HL-60 (cell line): ENCODE results near the gene PHLPP1.
"Not testable (repeated sequence)": the region's sequence is repeated elsewhere in the genome, so short reads cannot be mapped to it uniquely, and the experiment has no call there.

Experiments
- GABPA ChIP-seq: IDR thresholded peaks from 2 replicates; pipeline ENCODE4 v1.6.1; 2012; ENCODE audit warnings: low read depth
- POLR2AphosphoS5 ChIP-seq: IDR thresholded peaks from 2 replicates; pipeline ENCODE4 v1.6.1; 2012; ENCODE audit warnings: low read depth
- SPI1 ChIP-seq: IDR thresholded peaks from 2 replicates; pipeline ENCODE4 v1.6.1; 2012; ENCODE audit warnings: low read depth, mild to moderate bottlenecking, borderline replicate concordance
- TF ChIP-seq, protein P1 (sequence below): IDR thresholded peaks from one replicate; pipeline ENCODE4 v1.5.1; 2011; ENCODE audit warnings: low read length, control low read depth, inconsistent platforms; ENCODE audit not compliant: insufficient read depth
- TF ChIP-seq, protein P2 (sequence below): IDR thresholded peaks from 2 replicates; pipeline ENCODE4 v1.6.1; 2012; ENCODE audit warnings: low read depth; ENCODE audit not compliant: insufficient replicate concordance

DNA sequence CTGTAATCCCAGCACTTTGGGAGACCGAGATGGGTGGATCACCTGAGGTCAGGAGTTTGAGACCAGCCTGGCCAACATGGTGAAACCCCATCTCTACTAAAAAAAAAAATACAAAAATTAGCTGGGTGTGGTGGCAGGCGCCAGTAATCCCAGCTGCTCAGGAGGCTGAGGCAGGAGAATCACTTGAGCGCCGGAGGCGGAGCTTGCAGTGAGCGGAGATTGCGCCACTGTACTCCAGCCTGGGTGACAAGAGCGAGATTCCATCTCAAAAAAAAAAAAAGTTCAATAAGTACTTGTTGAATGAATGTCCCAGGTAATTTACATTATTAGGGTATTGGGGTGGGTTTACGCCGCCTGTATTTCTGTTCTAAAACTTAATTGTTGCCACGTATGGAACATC lies 5.4 kb upstream of the PHLPP1 start:
- TF ChIP-seq, protein P1, sequence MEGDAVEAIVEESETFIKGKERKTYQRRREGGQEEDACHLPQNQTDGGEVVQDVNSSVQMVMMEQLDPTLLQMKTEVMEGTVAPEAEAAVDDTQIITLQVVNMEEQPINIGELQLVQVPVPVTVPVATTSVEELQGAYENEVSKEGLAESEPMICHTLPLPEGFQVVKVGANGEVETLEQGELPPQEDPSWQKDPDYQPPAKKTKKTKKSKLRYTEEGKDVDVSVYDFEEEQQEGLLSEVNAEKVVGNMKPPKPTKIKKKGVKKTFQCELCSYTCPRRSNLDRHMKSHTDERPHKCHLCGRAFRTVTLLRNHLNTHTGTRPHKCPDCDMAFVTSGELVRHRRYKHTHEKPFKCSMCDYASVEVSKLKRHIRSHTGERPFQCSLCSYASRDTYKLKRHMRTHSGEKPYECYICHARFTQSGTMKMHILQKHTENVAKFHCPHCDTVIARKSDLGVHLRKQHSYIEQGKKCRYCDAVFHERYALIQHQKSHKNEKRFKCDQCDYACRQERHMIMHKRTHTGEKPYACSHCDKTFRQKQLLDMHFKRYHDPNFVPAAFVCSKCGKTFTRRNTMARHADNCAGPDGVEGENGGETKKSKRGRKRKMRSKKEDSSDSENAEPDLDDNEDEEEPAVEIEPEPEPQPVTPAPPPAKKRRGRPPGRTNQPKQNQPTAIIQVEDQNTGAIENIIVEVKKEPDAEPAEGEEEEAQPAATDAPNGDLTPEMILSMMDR = not testable (repeated sequence)
- not testable (repeated sequence) for TF ChIP-seq POLR2AphosphoS5, SPI1, GABPA
- TF ChIP-seq, protein P2, sequence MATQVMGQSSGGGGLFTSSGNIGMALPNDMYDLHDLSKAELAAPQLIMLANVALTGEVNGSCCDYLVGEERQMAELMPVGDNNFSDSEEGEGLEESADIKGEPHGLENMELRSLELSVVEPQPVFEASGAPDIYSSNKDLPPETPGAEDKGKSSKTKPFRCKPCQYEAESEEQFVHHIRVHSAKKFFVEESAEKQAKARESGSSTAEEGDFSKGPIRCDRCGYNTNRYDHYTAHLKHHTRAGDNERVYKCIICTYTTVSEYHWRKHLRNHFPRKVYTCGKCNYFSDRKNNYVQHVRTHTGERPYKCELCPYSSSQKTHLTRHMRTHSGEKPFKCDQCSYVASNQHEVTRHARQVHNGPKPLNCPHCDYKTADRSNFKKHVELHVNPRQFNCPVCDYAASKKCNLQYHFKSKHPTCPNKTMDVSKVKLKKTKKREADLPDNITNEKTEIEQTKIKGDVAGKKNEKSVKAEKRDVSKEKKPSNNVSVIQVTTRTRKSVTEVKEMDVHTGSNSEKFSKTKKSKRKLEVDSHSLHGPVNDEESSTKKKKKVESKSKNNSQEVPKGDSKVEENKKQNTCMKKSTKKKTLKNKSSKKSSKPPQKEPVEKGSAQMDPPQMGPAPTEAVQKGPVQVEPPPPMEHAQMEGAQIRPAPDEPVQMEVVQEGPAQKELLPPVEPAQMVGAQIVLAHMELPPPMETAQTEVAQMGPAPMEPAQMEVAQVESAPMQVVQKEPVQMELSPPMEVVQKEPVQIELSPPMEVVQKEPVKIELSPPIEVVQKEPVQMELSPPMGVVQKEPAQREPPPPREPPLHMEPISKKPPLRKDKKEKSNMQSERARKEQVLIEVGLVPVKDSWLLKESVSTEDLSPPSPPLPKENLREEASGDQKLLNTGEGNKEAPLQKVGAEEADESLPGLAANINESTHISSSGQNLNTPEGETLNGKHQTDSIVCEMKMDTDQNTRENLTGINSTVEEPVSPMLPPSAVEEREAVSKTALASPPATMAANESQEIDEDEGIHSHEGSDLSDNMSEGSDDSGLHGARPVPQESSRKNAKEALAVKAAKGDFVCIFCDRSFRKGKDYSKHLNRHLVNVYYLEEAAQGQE = not testable (repeated sequence)
